Loucy (cell line): Measurements from ENCODE around the gene EEA1.

Source experiments
- H2AFZ ChIP-seq: fragments of 200-600 bp; sonication (generic); 2 replicates; pipeline ENCODE4 v1.6.0; 2016; ENCODE audit warnings: antibody characterized with exemption, mild to moderate bottlenecking, low read length, moderate library complexity
- H3F3A ChIP-seq: fragments of 200-600 bp; 2 replicates; pipeline ENCODE4 v1.6.0; 2016; ENCODE audit warnings: antibody characterized with exemption, low read depth, mild to moderate bottlenecking
- H3K27me3 ChIP-seq: fragments of 200-600 bp; sonication (generic); 2 replicates; pipeline ENCODE4 v1.6.1; 2014; ENCODE audit warnings: low read length, mild to moderate bottlenecking; ENCODE audit not compliant: insufficient read depth, poor library complexity, severe bottlenecking
- H3K36me3 ChIP-seq: fragments of 200-600 bp; sonication (generic); 2 replicates; pipeline ENCODE4 v1.6.1; 2016; ENCODE audit warnings: low read length; ENCODE audit not compliant: insufficient read depth
- H3K4me1 ChIP-seq: fragments of 200-600 bp; sonication (generic); 2 replicates; pipeline ENCODE4 v1.5.1; 2014; ENCODE audit warnings: low read length, mild to moderate bottlenecking; ENCODE audit not compliant: insufficient read depth, poor library complexity, severe bottlenecking
- H3K4me2 ChIP-seq: fragments of 200-600 bp; sonication (generic); 2 replicates; pipeline ENCODE4 v1.6.0; 2014; ENCODE audit warnings: antibody characterized with exemption, low read length, low read depth, mild to moderate bottlenecking; ENCODE audit not compliant: poor library complexity, severe bottlenecking
- H3K4me3 ChIP-seq: fragments of 200-600 bp; sonication (generic); 2 replicates; pipeline ENCODE4 v1.5.1; 2014; ENCODE audit warnings: low read length, mild to moderate bottlenecking, mixed read lengths; ENCODE audit not compliant: poor library complexity, severe bottlenecking
- H3K79me2 ChIP-seq: fragments of 200-600 bp; sonication (generic); 2 replicates; pipeline ENCODE4 v1.6.1; 2014; ENCODE audit warnings: low read length; ENCODE audit not compliant: insufficient read depth
- H3K9ac ChIP-seq: fragments of 200-600 bp; sonication (generic); 2 replicates; pipeline ENCODE4 v1.6.0; 2014; ENCODE audit warnings: mild to moderate bottlenecking, low read depth, low read length, moderate library complexity; ENCODE audit not compliant: poor library complexity, severe bottlenecking
- H3K9me2 ChIP-seq: fragments of 200-600 bp; sonication (generic); replicated peaks from 2 replicates; pipeline ENCODE4 v1.6.1; 2016; ENCODE audit warnings: low read depth, low read length, mixed read lengths
- H3K9me3 ChIP-seq: fragments of 200-600 bp; sonication (generic); 2 replicates; pipeline ENCODE4 v1.6.1; 2014; ENCODE audit warnings: mild to moderate bottlenecking, antibody characterized with exemption, low read length, low read depth; ENCODE audit not compliant: insufficient read depth
- H4K20me1 ChIP-seq: fragments of 200-600 bp; sonication (generic); 2 replicates; pipeline ENCODE4 v1.6.0; 2014; ENCODE audit warnings: antibody characterized with exemption, low read length, mild to moderate bottlenecking; ENCODE audit not compliant: insufficient read depth, poor library complexity, severe bottlenecking
- EZH2phosphoT487 ChIP-seq: fragments of 200-600 bp; IDR thresholded peaks from 2 replicates; pipeline ENCODE4 v1.6.1; 2018; ENCODE audit warnings: antibody characterized with exemption, mild to moderate bottlenecking, moderate library complexity, borderline replicate concordance
- TF ChIP-seq, protein P1 (sequence below): fragments of 200-600 bp; sonication (generic); conservative IDR thresholded peaks from 2 replicates; pipeline ENCODE4 v1.5.1; 2014; ENCODE audit warnings: mild to moderate bottlenecking, antibody characterized with exemption, low read length

Gene EEA1

DNA sequence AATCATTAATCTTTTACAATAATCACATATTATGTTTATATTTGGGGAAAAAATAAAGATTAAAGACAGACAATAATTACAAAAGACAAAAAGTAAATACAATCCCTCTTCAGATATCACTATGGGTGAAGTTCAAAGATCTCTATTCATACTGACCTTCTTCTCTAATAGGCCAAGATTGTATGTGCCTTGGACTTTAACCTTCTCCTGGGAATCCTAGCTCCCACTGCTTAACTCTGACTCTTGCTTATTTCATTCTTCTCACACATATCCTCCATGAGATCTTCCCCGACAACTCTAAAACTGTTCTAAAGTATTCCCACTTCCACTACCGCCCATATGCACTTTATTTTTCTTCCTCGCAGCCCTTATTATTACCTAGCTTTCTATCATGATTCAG is 83.8 kb downstream of the EEA1 start:
- H3K4me3 ChIP-seq, result no peak overlapping the region
- no peaks in the 10 kb centered on the region for H3K4me1 ChIP-seq
- peaks cover 27% of the 10 kb centered on the region for H3K36me3 ChIP-seq
- TF ChIP-seq, protein P1, sequence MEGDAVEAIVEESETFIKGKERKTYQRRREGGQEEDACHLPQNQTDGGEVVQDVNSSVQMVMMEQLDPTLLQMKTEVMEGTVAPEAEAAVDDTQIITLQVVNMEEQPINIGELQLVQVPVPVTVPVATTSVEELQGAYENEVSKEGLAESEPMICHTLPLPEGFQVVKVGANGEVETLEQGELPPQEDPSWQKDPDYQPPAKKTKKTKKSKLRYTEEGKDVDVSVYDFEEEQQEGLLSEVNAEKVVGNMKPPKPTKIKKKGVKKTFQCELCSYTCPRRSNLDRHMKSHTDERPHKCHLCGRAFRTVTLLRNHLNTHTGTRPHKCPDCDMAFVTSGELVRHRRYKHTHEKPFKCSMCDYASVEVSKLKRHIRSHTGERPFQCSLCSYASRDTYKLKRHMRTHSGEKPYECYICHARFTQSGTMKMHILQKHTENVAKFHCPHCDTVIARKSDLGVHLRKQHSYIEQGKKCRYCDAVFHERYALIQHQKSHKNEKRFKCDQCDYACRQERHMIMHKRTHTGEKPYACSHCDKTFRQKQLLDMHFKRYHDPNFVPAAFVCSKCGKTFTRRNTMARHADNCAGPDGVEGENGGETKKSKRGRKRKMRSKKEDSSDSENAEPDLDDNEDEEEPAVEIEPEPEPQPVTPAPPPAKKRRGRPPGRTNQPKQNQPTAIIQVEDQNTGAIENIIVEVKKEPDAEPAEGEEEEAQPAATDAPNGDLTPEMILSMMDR, result no peak
- TF ChIP-seq EZH2phosphoT487, result no peak
- no peaks in the 10 kb centered on the region for H3K9me3 ChIP-seq
- no peak overlapping the region for H2AFZ ChIP-seq
- no peaks in the 10 kb centered on the region for H3K27me3 ChIP-seq
- no peaks in the 10 kb centered on the region for H3K9me2 ChIP-seq
- no peak overlapping the region for H3K9ac ChIP-seq
- no peak overlapping the region for H3K4me2 ChIP-seq
- H3F3A ChIP-seq, result no peaks in the 10 kb centered on the region
- H3K79me2 ChIP-seq, result no peaks in the 10 kb centered on the region
- H4K20me1 ChIP-seq, result no peaks in the 10 kb centered on the region

DNA sequence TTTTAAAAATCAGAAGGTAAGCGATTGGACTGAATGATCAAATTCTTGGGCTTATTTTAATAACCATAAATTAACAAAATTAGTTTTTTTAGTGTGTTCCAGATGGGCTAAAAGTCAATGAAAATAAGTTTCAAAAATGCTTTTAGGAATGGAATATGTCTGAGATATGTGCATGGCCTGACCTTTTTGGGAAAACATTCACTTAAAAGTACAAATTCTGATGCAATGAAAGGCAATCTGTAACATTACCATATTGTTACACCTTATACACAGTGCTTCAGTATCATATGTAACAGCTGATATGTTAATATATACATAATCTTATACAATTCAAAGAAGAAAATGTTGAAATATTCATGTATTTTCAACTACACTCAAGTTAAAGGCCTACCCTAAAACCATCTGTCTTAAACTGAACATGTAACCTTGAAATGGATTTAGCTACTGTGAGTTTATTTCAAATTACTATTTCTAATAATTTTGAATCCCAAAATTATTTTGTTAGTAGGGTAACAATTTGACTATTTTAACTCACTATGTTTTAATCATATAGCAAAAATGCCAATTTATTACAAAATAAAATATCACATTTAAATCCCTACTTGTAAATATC is 84.8 kb downstream of the EEA1 start:
- H4K20me1 ChIP-seq, result no peaks in the 10 kb centered on the region
- H3K79me2 ChIP-seq, result no peaks in the 10 kb centered on the region
- H3K4me3 ChIP-seq, result no peak overlapping the region
- H3K9ac ChIP-seq, result no peak overlapping the region
- H3F3A ChIP-seq, result no peaks in the 10 kb centered on the region
- no peak overlapping the region for H2AFZ ChIP-seq
- no peaks in the 10 kb centered on the region for H3K9me2 ChIP-seq
- H3K4me1 ChIP-seq, result no peaks in the 10 kb centered on the region
- TF ChIP-seq, protein P1, result no peak
- H3K27me3 ChIP-seq, result no peaks in the 10 kb centered on the region
- H3K36me3 ChIP-seq, result peaks cover 17% of the 10 kb centered on the region
- H3K4me2 ChIP-seq, result no peak overlapping the region
- no peaks in the 10 kb centered on the region for H3K9me3 ChIP-seq

DNA sequence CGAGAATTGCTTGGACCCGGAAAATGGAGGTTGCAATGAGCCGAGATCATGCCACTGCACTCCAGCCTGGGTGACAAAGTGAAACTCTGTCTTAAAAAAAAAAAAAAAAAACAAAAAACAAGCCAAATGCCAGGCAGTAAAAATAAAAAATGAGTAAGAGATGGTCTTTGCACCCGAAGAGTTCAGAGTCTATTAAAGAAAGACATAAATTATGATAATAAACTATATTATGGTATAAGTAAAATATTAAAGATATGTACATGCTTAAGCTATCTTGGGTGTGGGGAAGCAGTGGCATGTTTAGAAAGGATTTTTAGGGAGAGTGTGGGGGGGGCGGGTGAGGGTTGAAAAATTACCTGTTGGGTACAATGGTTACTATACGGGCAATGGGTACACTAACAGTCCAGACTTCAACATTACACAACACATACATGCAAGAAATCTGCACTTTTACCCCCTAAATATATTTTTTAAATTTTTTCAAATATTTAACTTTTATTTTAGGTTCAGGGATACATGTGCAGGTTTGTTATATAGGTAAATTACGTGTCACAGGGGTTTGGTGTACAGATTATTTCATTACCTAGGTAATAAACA is 99.3 kb downstream of the EEA1 start:
- Histone ChIP-seq H3K9ac (no peak overlapping the region), H3K4me2 (no peak overlapping the region), H3K9me3 (no peaks in the 10 kb centered on the region), H3F3A (no peaks in the 10 kb centered on the region), H2AFZ (no peak overlapping the region), H3K4me1 (no peaks in the 10 kb centered on the region), H3K4me3 (no peak overlapping the region), H3K79me2 (no peaks in the 10 kb centered on the region), H3K9me2 (no peaks in the 10 kb centered on the region), H3K27me3 (no peaks in the 10 kb centered on the region), H4K20me1 (no peaks in the 10 kb centered on the region), H3K36me3 (peaks cover 19% of the 10 kb centered on the region; the same call in 1 of the 2 replicates)
- no peak for TF ChIP-seq EZH2phosphoT487
- TF ChIP-seq, protein P1, result no peak
